Measurements from ENCODE around the gene ARL3. TPM values are rescaled to one million over a fixed set of nuclear protein-coding genes. Genes with fewer than 3 reads are reported as not detected.

ARL3 gene
- total and polyA plus RNA-seq, 2 of the 4 experiments (the other 2 are of a cell fraction), result 5.0 to 14.3 TPM

DNA sequence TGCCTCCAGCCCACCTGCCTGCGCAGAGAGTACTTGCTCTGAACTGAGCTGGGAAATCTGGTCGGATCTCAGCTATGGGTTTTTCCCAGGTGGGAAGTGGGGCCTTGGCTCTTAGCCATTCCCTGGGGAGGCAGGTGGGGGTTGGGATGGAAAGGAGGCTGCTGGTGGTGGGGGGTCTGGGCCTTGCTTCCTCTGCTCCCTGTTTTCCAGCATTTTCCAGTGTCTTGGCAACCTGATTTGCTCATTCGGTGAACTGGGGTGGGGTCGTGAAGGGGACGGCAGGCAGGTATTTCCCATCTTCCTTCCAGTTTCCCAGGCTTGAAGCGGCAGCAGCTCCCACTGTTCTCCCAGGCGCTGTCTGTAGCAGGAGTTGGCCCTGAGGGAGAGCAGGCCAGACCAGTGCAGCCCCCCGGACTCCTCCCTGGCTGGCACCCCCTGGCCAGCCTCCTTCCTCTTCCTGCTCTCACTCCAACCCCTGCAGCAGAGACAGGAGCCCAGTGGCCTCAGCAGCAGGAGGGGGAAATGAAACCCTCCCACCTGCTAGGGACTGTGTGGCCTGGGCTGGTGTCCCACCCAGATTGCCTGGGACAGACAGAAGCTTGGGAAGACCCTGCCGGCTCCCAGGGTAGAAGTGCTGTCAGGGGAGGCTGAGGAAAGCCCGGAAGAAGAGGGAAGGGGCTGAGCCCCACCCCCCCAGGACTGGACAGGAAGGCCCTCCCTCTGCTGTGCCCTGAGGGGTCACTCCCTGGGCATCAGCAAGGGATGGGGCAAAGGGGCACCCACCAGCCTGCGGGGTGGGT is 63.3 kb downstream of the ARL3 start:
- 95% methylated on average over 6 of the region's 11 CpGs; no CpG with 5 or more reads in 1 of the 2 experiments for WGBS, 2 experiments (ENCODE audit: extremely low coverage in 2 of 2, insufficient read length in 1 of 2)
- ATAC-seq (ENCODE audit: low read depth) (no peak), DNase-seq (no peak)
- H4K5ac ChIP-seq (ENCODE audit: low read depth, low read length), result no peak overlapping the region
- H3K79me1 ChIP-seq (ENCODE audit: low read depth in 1 of 2, low read length in 2 of 2), result peaks cover 10 to 94% of the 10 kb centered on the region in 2 experiments; a peak in 3 of 4 replicates
- CTCF ChIA-PET, result interaction anchor here (1.4 kb wide), 1 partner anchor 28 kb away, joined by 5 read pairs; no protein-coding TSS in a partner anchor
- H3K4ac ChIP-seq (ENCODE audit: low read depth, low read length), result no peak overlapping the region
- peaks cover 48% of the 10 kb centered on the region for H3K9me1 ChIP-seq (ENCODE audit: insufficient read depth, low read length)
- H3K36me3 ChIP-seq (ENCODE audit: control insufficient read depth, insufficient read depth, low read length), result peaks cover 50% of the 10 kb centered on the region
- H4K20me1 ChIP-seq (ENCODE audit: insufficient read depth, low read length), result peaks cover 100% of the 10 kb centered on the region
- H2BK5ac ChIP-seq (ENCODE audit: low read depth, low read length, poor library complexity, severe bottlenecking), result no peak overlapping the region
- no peaks in the 10 kb centered on the region for H3K27me3 ChIP-seq (ENCODE audit: control insufficient read depth, insufficient read depth, low read length)
- no peak overlapping the region for H3K23ac ChIP-seq (ENCODE audit: low read depth, low read length)
- H3K4me2 ChIP-seq (ENCODE audit: low read depth, low read length), result no peak overlapping the region; the same call in 1 of the 2 replicates
- H2BK120ac ChIP-seq (ENCODE audit: low read depth, low read length), result no peak overlapping the region
- in situ Hi-C loops (cut with MboI; ENCODE audit: low sequenced_read_pairs), result no loop called here
- no peak overlapping the region for H3K27ac ChIP-seq (ENCODE audit: insufficient read depth, low read length)
- H3K4me1 ChIP-seq (ENCODE audit: control insufficient read depth, insufficient read depth, low read length), result peaks cover 40% of the 10 kb centered on the region
- no peak overlapping the region for H3K56ac ChIP-seq (ENCODE audit: extremely low read depth, insufficient read depth, low read length)
- no peak overlapping the region for H2BK20ac ChIP-seq (ENCODE audit: low read depth, low read length)
- H2BK15ac ChIP-seq (ENCODE audit: low read depth, low read length), result no peak overlapping the region
- H3K9ac ChIP-seq (ENCODE audit: low read depth, low read length), result no peak overlapping the region
- BruUV-seq (replicated peaks), result no TSS peak
- no peak overlapping the region for H2AFZ ChIP-seq (replicated peaks; ENCODE audit: low read length, poor library complexity)
- H4K8ac ChIP-seq (ENCODE audit: low read depth in 2 of 2, low read length in 2 of 2), result no peak overlapping the region
- no peak overlapping the region for H4K91ac ChIP-seq (ENCODE audit: insufficient read depth, low read depth, low read length)
- intact Hi-C loops (cut with micrococcal nuclease), result no loop called here
- dilution Hi-C loops (cut with HindIII; ENCODE audit: low sequenced_read_pairs, unreplicated experiment), result no loop called here
- no peak overlapping the region for H3K18ac ChIP-seq (ENCODE audit: low read depth, low read length)
- H3K9me3 ChIP-seq (ENCODE audit: control insufficient read depth, insufficient read depth, low read length), result no peaks in the 10 kb centered on the region
- H3K14ac ChIP-seq (replicated peaks; ENCODE audit: low read depth, low read length), result no peak overlapping the region
- POLR2A ChIA-PET (ENCODE audit: unreplicated experiment), result no interaction called here
- 0 out of 2 replicates have a peak overlapping the region, but pooled peaks have one; percentile 9 for H2AK5ac ChIP-seq (ENCODE audit: low read depth, low read length)
- no peak overlapping the region for H2AK9ac ChIP-seq (replicated peaks; ENCODE audit: low read depth, low read length, poor library complexity)
- no peak overlapping the region for H3K4me3 ChIP-seq (ENCODE audit: insufficient read depth, low read depth, low read length)
- TF ChIP-seq NFE2L2 (IDR thresholded peaks at IDR 0.05; ENCODE audit: low read depth, low read length) (no peak), RCOR1 (IDR thresholded peaks at IDR 0.05; ENCODE audit: insufficient replicate concordance, low read length) (no peak), CEBPB (IDR thresholded peaks at IDR 0.05; ENCODE audit: low read depth, low read length) (no peak), MAFK (IDR thresholded peaks at IDR 0.05; ENCODE audit: low read depth, low read length) (no peak), POLR2A (IDR thresholded peaks at IDR 0.05; ENCODE audit: low read depth, low read length) (no peak), RAD21 (IDR thresholded peaks at IDR 0.05; ENCODE audit: low read length) (no peak), BHLHE40 (IDR thresholded peaks at IDR 0.05; ENCODE audit: low read depth, low read length) (no peak), MXI1 (IDR thresholded peaks at IDR 0.05; ENCODE audit: borderline replicate concordance, low read depth, low read length) (no peak), FOS (IDR thresholded peaks at IDR 0.05; ENCODE audit: low read depth, low read length) (no peak), RFX5 (IDR thresholded peaks at IDR 0.05; ENCODE audit: low read depth, low read length) (no peak), MAZ (IDR thresholded peaks at IDR 0.05; ENCODE audit: borderline replicate concordance, low read depth, low read length) (no peak), SMC3 (IDR thresholded peaks at IDR 0.05; ENCODE audit: low read depth, low read length) (no peak)
- TF ChIP-seq, protein P1, sequence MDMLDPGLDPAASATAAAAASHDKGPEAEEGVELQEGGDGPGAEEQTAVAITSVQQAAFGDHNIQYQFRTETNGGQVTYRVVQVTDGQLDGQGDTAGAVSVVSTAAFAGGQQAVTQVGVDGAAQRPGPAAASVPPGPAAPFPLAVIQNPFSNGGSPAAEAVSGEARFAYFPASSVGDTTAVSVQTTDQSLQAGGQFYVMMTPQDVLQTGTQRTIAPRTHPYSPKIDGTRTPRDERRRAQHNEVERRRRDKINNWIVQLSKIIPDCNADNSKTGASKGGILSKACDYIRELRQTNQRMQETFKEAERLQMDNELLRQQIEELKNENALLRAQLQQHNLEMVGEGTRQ (IDR thresholded peaks at IDR 0.05; ENCODE audit: low read depth, low read length), result no peak
- TF ChIP-seq, protein P2, sequence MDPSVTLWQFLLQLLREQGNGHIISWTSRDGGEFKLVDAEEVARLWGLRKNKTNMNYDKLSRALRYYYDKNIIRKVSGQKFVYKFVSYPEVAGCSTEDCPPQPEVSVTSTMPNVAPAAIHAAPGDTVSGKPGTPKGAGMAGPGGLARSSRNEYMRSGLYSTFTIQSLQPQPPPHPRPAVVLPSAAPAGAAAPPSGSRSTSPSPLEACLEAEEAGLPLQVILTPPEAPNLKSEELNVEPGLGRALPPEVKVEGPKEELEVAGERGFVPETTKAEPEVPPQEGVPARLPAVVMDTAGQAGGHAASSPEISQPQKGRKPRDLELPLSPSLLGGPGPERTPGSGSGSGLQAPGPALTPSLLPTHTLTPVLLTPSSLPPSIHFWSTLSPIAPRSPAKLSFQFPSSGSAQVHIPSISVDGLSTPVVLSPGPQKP (IDR thresholded peaks at IDR 0.05; ENCODE audit: borderline replicate concordance, low read depth, low read length), result no peak
- TF ChIP-seq, protein P3, sequence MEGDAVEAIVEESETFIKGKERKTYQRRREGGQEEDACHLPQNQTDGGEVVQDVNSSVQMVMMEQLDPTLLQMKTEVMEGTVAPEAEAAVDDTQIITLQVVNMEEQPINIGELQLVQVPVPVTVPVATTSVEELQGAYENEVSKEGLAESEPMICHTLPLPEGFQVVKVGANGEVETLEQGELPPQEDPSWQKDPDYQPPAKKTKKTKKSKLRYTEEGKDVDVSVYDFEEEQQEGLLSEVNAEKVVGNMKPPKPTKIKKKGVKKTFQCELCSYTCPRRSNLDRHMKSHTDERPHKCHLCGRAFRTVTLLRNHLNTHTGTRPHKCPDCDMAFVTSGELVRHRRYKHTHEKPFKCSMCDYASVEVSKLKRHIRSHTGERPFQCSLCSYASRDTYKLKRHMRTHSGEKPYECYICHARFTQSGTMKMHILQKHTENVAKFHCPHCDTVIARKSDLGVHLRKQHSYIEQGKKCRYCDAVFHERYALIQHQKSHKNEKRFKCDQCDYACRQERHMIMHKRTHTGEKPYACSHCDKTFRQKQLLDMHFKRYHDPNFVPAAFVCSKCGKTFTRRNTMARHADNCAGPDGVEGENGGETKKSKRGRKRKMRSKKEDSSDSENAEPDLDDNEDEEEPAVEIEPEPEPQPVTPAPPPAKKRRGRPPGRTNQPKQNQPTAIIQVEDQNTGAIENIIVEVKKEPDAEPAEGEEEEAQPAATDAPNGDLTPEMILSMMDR (conservative IDR thresholded peaks at IDR 0.05; ENCODE audit: low read depth, low read length), result no peak

All from IMR-90 (cell line).